ENCODE data around the gene DAPK2.

DNA sequence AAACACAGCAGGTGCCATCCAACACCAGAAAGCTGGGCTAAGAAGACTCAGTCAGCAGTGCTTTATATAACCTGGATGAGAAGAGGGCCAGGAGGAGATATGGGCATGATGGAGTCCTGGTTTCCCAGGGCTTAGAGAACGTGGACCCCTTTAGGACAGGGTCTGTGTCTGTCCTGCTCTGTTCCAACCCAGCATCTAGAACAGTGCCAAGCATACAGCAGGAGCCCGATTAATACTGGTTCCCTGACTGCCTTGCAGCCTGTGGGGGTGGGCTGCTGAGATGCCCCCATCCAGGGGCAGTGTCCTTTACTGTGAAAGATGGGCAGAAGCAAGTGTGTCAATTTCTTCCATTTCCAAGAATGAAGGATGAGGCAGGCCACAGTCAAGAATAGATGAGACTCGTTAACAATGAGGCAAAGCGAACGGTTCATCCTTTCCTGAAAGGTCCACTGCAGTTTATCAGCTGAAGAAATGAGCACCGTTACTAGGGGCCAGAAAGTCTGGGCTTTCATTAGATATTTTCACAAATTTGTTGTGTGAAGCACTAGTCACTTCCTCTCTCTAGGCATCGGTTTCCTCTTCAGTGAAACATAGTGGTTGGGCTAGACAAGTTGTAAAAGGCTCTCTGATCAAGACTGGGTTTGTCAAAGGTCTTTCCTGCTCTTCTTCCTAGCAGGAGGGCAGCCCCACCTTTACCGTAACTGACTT, 140.6 kb downstream of the DAPK2 start:
- TF ChIP-seq CTCF (IDR thresholded peaks at IDR 0.05 in 4 of 5, conservative IDR thresholded peaks at IDR 0.05 in 1 of 5): no peak
- no peak for TF ChIP-seq POLR2A (IDR thresholded peaks at IDR 0.05)
